Neuronal stem cell (in vitro differentiated cells): ENCODE results near the gene SCAMP1.

Experiments used
- DNase-seq: peaks from one replicate; pipeline ENCODE4 v3.0.0-alpha.2; 2013; ENCODE audit warnings: low spot score
- H2AFZ ChIP-seq: one replicate; pipeline ENCODE4 v1.6.1; 2013; ENCODE audit warnings: mild to moderate bottlenecking, low read length, inconsistent platforms
- H2AK5ac ChIP-seq: 2 replicates; pipeline ENCODE4 v1.6.1; 2013; ENCODE audit warnings: low read depth, mild to moderate bottlenecking, inconsistent platforms, low read length, moderate library complexity, mixed read lengths
- H2BK120ac ChIP-seq: 2 replicates; pipeline ENCODE4 v1.6.1; 2013; ENCODE audit warnings: low read depth, mild to moderate bottlenecking, inconsistent platforms, low read length, moderate library complexity, mixed read lengths
- H2BK12ac ChIP-seq: one replicate; pipeline ENCODE4 v1.6.1; 2013; ENCODE audit warnings: low read length, inconsistent platforms
- H2BK15ac ChIP-seq: 2 replicates; pipeline ENCODE4 v1.6.1; 2013; ENCODE audit warnings: mild to moderate bottlenecking, low read length, inconsistent platforms, mixed read lengths
- H2BK5ac ChIP-seq: one replicate; pipeline ENCODE4 v1.6.1; 2013; ENCODE audit warnings: inconsistent platforms, mild to moderate bottlenecking, low read length, moderate library complexity
- H3K14ac ChIP-seq: one replicate; pipeline ENCODE4 v1.6.1; 2013; ENCODE audit warnings: low read length, inconsistent platforms
- H3K18ac ChIP-seq: 2 replicates; pipeline ENCODE4 v1.6.1; 2013; ENCODE audit warnings: low read length, inconsistent platforms
- H3K23ac ChIP-seq: 2 replicates; pipeline ENCODE4 v1.6.1; 2013; ENCODE audit warnings: low read depth, mild to moderate bottlenecking, mixed read lengths, low read length, inconsistent platforms; ENCODE audit not compliant: poor library complexity
- H3K27ac ChIP-seq: replicated peaks from 3 replicates; pipeline ENCODE4 v1.5.1; 2013; ENCODE audit warnings: low read length, inconsistent platforms
- H3K27me3 ChIP-seq, 3 experiments: 2 replicates each; pipeline ENCODE4 v1.6.1; 2013; ENCODE audit warnings: low read length in 3 of 3, mild to moderate bottlenecking in 2 of 3, inconsistent platforms in 1 of 3, low read depth in 1 of 3, mixed read lengths in 1 of 3, moderate library complexity in 1 of 3; ENCODE audit not compliant: control insufficient read depth in 3 of 3, insufficient read depth in 3 of 3
- H3K36me3 ChIP-seq, 2 donors: replicated peaks in 1 of 2; 2 replicates each; pipeline ENCODE4 v1.6.1; 2013; ENCODE audit warnings: low read length in 2 of 2; ENCODE audit not compliant: control insufficient read depth in 2 of 2, insufficient read depth in 2 of 2
- H3K4ac ChIP-seq: 2 replicates; pipeline ENCODE4 v1.6.1; 2013; ENCODE audit warnings: inconsistent platforms, mild to moderate bottlenecking, low read length, moderate library complexity
- H3K4me1 ChIP-seq, 2 donors: 1 replicate in 1 of 2; 2 replicates in 1 of 2; pipeline ENCODE4 v1.6.1; 2013; ENCODE audit warnings: low read length in 2 of 2, low read depth in 1 of 2; ENCODE audit not compliant: control insufficient read depth in 2 of 2, insufficient read depth in 1 of 2
- H3K4me2 ChIP-seq: one replicate; pipeline ENCODE4 v1.6.1; 2013; ENCODE audit warnings: mild to moderate bottlenecking, low read length, inconsistent platforms; ENCODE audit not compliant: insufficient read depth, poor library complexity, severe bottlenecking
- H3K4me3 ChIP-seq, 2 donors: 2 replicates each; pipeline ENCODE4 v1.5.1; 2013; ENCODE audit warnings: low read length in 2 of 2, mild to moderate bottlenecking in 2 of 2, inconsistent platforms in 1 of 2, moderate library complexity in 1 of 2
- H3K79me1 ChIP-seq: one replicate; pipeline ENCODE4 v1.6.1; 2013; ENCODE audit warnings: low read depth, mild to moderate bottlenecking, inconsistent platforms, low read length, moderate library complexity
- H3K9ac ChIP-seq: one replicate; pipeline ENCODE4 v1.6.1; 2013; ENCODE audit warnings: mild to moderate bottlenecking, low read depth, low read length, inconsistent platforms; ENCODE audit not compliant: poor library complexity
- H3K9me3 ChIP-seq, 2 donors: replicated peaks in 1 of 2; 2 replicates each; pipeline versions ENCODE3 to v1.6.1; 2013; ENCODE audit warnings: low read length in 2 of 2, mild to moderate bottlenecking in 2 of 2, inconsistent platforms in 1 of 2, low read depth in 1 of 2, mixed read lengths in 1 of 2, moderate library complexity in 1 of 2; ENCODE audit not compliant: control insufficient read depth in 2 of 2, insufficient read depth in 1 of 2
- H4K8ac ChIP-seq: one replicate; pipeline ENCODE4 v1.6.1; 2013; ENCODE audit warnings: low read depth, mild to moderate bottlenecking, inconsistent platforms, low read length, moderate library complexity
- H4K91ac ChIP-seq: one replicate; pipeline ENCODE4 v1.6.1; 2013; ENCODE audit warnings: low read length, low read depth, mild to moderate bottlenecking, inconsistent platforms; ENCODE audit not compliant: poor library complexity
- WGBS, 2 donors: extraction: QIAGEN DNeasy Blood & Tissue Kit; methylation state at CpG; one replicate each; pipeline ENCODE4 v1.1.7; 2013; ENCODE audit warnings: missing lambda C conversion rate in 2 of 2, mixed read lengths in 1 of 2; ENCODE audit not compliant: insufficient read length in 2 of 2, insufficient replicate concordance in 1 of 2; ENCODE audit errors: extremely low coverage in 2 of 2; 5-methylcytosine and 5-hydroxymethylcytosine counted together

The SCAMP1 gene

DNA sequence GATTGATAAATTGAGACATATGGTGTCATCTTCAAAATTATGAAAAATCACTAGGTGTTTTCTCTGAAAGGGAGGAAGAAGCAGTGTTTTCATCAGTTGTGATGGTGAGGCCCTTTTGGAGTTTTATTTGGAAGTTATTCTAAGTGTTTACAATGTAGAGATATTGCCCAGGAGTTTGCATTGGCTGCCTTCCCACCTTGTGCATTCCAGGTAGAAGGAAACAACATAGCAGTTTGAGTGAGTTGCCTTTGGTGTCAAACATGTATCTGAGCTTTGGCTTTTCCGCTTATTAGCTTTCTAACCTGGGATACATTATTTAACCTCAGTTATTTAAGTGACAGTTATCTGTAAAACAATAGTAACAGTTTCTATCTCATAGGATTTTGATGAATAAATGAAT lies 122.5 kb downstream of the SCAMP1 start:
- H2BK5ac ChIP-seq, result no peak overlapping the region
- H2BK12ac ChIP-seq, result no peak overlapping the region
- no peak overlapping the region for H2AFZ ChIP-seq
- H3K4me2 ChIP-seq, result no peak overlapping the region
- H4K8ac ChIP-seq, result no peak overlapping the region
- no peak overlapping the region for H3K4me3 ChIP-seq
- H3K4me1 ChIP-seq, result no peaks in the 10 kb centered on the region
- H3K9ac ChIP-seq, result no peak overlapping the region
- no peak overlapping the region for H2BK120ac ChIP-seq
- H4K91ac ChIP-seq, result no peak overlapping the region
- no peak for DNase-seq
- H3K27ac ChIP-seq, result no peak overlapping the region
- no peak overlapping the region for H3K23ac ChIP-seq
- H3K36me3 ChIP-seq, result peaks cover 2 to 35% of the 10 kb centered on the region in 2 donors
- H2BK15ac ChIP-seq, result no peak overlapping the region
- no peaks in the 10 kb centered on the region for H3K9me3 ChIP-seq
- H2AK5ac ChIP-seq, result no peak overlapping the region
- no peak overlapping the region for H3K4ac ChIP-seq
- H3K14ac ChIP-seq, result no peak overlapping the region
- no peaks in the 10 kb centered on the region for H3K27me3 ChIP-seq
- no peak overlapping the region for H3K18ac ChIP-seq
- WGBS, 2 donors, result no CpG with 5 or more reads among the region's 1 CpG
- no peaks in the 10 kb centered on the region for H3K79me1 ChIP-seq

DNA sequence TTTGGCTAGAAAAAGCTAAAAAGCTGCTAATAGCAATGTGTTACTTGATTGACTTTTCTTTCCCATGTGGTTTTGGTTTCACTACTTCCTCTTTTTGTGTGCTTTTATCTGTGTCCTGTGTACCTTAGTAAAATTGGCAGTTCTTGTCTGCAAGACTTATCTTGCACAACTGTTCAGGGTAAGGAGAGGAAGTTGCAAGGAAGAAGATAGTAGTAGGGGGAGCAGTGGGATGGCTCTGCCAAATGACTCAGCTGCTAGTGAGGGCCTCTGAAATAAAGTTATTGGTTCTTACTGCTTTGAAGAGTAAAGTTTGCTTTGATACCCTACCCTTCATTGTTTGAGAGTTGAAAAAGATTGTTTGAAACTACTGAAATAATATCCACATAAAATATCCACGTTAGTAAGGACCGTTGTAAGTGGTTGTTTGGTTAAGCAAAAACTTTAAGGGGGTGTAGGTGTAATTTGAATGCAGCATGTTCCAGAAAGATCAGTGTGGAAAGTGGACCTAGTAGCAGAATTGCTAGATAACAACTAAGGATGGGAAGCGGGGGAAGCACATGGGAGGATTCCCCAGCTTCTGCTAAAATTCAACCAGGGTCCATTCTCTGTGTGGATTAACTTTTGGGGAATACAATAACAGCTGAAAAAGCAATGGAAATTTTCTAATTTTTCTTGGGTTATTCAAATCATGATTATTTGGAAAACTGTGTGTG lies 123.5 kb downstream of the SCAMP1 start:
- H3K18ac ChIP-seq, result no peak overlapping the region
- no peak overlapping the region for H2BK5ac ChIP-seq
- no peak overlapping the region for H3K23ac ChIP-seq
- H3K27me3 ChIP-seq, result no peaks in the 10 kb centered on the region
- H3K36me3 ChIP-seq, result peaks cover 4 to 45% of the 10 kb centered on the region in 2 donors
- H4K91ac ChIP-seq, result no peak overlapping the region
- no peak overlapping the region for H3K27ac ChIP-seq
- H3K4me2 ChIP-seq, result no peak overlapping the region
- no CpG with 5 or more reads among the region's 3 CpGs for WGBS, 2 donors
- no peak overlapping the region for H2AK5ac ChIP-seq
- no peak overlapping the region for H2AFZ ChIP-seq
- no peak overlapping the region for H4K8ac ChIP-seq
- H2BK12ac ChIP-seq, result no peak overlapping the region
- no peaks in the 10 kb centered on the region for H3K79me1 ChIP-seq
- no peak for DNase-seq
- no peak overlapping the region for H3K9ac ChIP-seq
- H2BK120ac ChIP-seq, result no peak overlapping the region
- no peak overlapping the region for H3K4me3 ChIP-seq
- H3K14ac ChIP-seq, result no peak overlapping the region
- no peak overlapping the region for H2BK15ac ChIP-seq
- no peaks in the 10 kb centered on the region for H3K9me3 ChIP-seq
- no peaks in the 10 kb centered on the region for H3K4me1 ChIP-seq
- no peak overlapping the region for H3K4ac ChIP-seq

DNA sequence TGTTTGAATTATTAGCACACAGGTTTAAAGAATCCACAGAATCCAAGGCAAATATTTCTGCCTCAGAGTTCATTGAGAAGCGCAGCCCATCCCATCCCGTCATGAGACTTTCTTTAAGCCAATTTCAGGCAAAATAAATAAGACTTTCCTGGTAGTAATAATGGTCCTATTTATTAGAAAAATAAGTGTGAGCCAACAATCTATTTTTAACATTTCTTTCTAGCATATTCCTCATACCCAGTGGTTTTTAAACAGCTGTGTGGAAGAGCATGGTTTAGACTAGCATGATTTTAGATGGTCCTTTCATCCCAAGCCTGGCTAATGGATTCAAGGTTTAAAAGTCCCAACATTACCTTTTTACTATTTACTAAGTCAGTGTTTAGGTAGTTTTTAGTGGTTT lies 125.8 kb downstream of the SCAMP1 start:
- Histone ChIP-seq H4K8ac (no peak overlapping the region), H3K9ac (no peak overlapping the region), H3K4me3 (no peak overlapping the region), H2AK5ac (no peak overlapping the region), H3K23ac (no peak overlapping the region), H2BK12ac (no peak overlapping the region), H2AFZ (no peak overlapping the region), H2BK5ac (no peak overlapping the region), H3K4ac (no peak overlapping the region), H3K36me3 (peaks cover 4 to 57% of the 10 kb centered on the region in 2 donors), H2BK120ac (no peak overlapping the region), H4K91ac (no peak overlapping the region), H2BK15ac (no peak overlapping the region), H3K9me3 (no peaks in the 10 kb centered on the region), H3K18ac (no peak overlapping the region), H3K14ac (no peak overlapping the region), H3K27ac (no peak overlapping the region), H3K4me1 (peaks cover 0 to 4% of the 10 kb centered on the region in 2 donors), H3K79me1 (no peaks in the 10 kb centered on the region), H3K4me2 (no peak overlapping the region), H3K27me3 (no peaks in the 10 kb centered on the region)
- WGBS, 2 donors, result no CpG with 5 or more reads among the region's 2 CpGs
- DNase-seq, result no peak

DNA sequence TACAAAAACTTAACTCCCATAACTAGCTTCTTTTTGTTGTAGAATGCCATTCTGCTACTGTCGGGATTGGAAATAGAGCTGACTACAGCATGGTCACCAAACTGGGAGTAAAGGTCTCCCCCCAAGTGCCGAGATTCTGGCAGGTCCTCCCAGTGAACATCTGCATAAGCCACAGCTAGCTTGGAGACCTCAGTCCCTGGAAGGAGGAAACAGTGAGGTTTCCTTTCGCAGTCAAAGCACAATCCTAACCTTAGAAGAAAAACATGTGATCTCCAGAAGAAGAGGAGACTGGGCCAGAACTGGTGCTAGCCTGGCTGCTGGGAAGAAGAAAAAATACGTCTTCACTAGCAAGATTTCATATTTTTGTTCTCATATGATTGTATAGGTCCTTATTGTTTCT lies 127.4 kb downstream of the SCAMP1 start:
- no peak overlapping the region for H3K18ac ChIP-seq
- no peaks in the 10 kb centered on the region for H3K27me3 ChIP-seq
- H2AK5ac ChIP-seq, result no peak overlapping the region
- H3K4me2 ChIP-seq, result no peak overlapping the region
- H3K9me3 ChIP-seq, result no peaks in the 10 kb centered on the region
- H3K4ac ChIP-seq, result no peak overlapping the region
- DNase-seq, result no peak
- H3K36me3 ChIP-seq, result peaks cover 4 to 49% of the 10 kb centered on the region in 2 donors
- no peak overlapping the region for H3K27ac ChIP-seq
- no peak overlapping the region for H2BK120ac ChIP-seq
- no CpG with 5 or more reads among the region's 4 CpGs for WGBS, 2 donors
- no peak overlapping the region for H3K14ac ChIP-seq
- no peak overlapping the region for H3K9ac ChIP-seq
- H4K91ac ChIP-seq, result no peak overlapping the region
- H2BK15ac ChIP-seq, result no peak overlapping the region
- no peak overlapping the region for H4K8ac ChIP-seq
- H3K23ac ChIP-seq, result no peak overlapping the region
- H3K4me1 ChIP-seq, result peaks cover 0 to 7% of the 10 kb centered on the region in 2 donors
- no peak overlapping the region for H3K4me3 ChIP-seq
- H2BK12ac ChIP-seq, result no peak overlapping the region
- H2BK5ac ChIP-seq, result no peak overlapping the region
- H3K79me1 ChIP-seq, result no peaks in the 10 kb centered on the region
- no peak overlapping the region for H2AFZ ChIP-seq
